ENCODE data around the gene NOTUM. TPM values are rescaled to one million over a fixed set of nuclear protein-coding genes. Genes with fewer than 3 reads are reported as not detected.

Gene NOTUM
- total RNA-seq, 1 experiment from 2014 or later = not detected

- H3K9ac ChIP-seq (ENCODE audit: low read length) = peak overlapping the region; percentile 80
- H4K20me1 ChIP-seq (ENCODE audit: low read length) = no peaks in the 10 kb centered on the region
- peak overlapping the region; percentile 80 for H3K27ac ChIP-seq (ENCODE audit: low read length)
- CTCF ChIA-PET = interaction anchor here (1.1 kb wide), 1 partner anchor 105 kb away, joined by 3 read pairs; no protein-coding TSS in a partner anchor
- H3F3A ChIP-seq (ENCODE audit: low read length, unreplicated experiment) = no peaks in the 10 kb centered on the region
- H3K4me1 ChIP-seq (ENCODE audit: insufficient read depth, low read length) = peaks cover 41% of the 10 kb centered on the region
- TSS peak; percentile 20 for BruUV-seq (replicated peaks)
- ATAC-seq (no peak), DNase-seq (no peak)
- no peaks in the 10 kb centered on the region for H3K9me2 ChIP-seq (replicated peaks; ENCODE audit: low read length)
- TF ChIP-seq EZH2 (IDR thresholded peaks at IDR 0.05; ENCODE audit: low read length, unreplicated experiment) (no peak), CTCF (conservative IDR thresholded peaks at IDR 0.05; ENCODE audit: low read depth, low read length) (no peak), EZH2phosphoT487 (IDR thresholded peaks at IDR 0.05; ENCODE audit: borderline replicate concordance, low read length) (no peak)
- peak overlapping the region; percentile 75 for H3K4me3 ChIP-seq (ENCODE audit: low read length)
- POLR2A ChIA-PET (ENCODE audit: unreplicated experiment) = interaction anchor here (0.6 kb wide), 1 partner anchor 112 kb away, joined by 3 read pairs; the partner anchor contains the start of gene DCXR
- no peaks in the 10 kb centered on the region for H3K27me3 ChIP-seq (ENCODE audit: low read length)
- peak overlapping the region; percentile 87 for H3K4me2 ChIP-seq (ENCODE audit: low read length)
- intact Hi-C loops (cut with micrococcal nuclease) = loop anchor here (5.0 kb wide), 1 partner anchor 54 kb away; the partner anchor contains the start of gene ARHGDIA
- H2AFZ ChIP-seq (ENCODE audit: low read length) = no peak overlapping the region
- no peaks in the 10 kb centered on the region for H3K9me3 ChIP-seq (ENCODE audit: low read length)
- H3K79me2 ChIP-seq (ENCODE audit: low read length) = peaks cover 73% of the 10 kb centered on the region
- peaks cover 7% of the 10 kb centered on the region; the same call in 1 of the 2 replicates for H3K36me3 ChIP-seq (ENCODE audit: low read depth, low read length)
Measured at GRCh38 chr17:81925860-81926450, 35.0 kb downstream of the NOTUM start.

DNA sequence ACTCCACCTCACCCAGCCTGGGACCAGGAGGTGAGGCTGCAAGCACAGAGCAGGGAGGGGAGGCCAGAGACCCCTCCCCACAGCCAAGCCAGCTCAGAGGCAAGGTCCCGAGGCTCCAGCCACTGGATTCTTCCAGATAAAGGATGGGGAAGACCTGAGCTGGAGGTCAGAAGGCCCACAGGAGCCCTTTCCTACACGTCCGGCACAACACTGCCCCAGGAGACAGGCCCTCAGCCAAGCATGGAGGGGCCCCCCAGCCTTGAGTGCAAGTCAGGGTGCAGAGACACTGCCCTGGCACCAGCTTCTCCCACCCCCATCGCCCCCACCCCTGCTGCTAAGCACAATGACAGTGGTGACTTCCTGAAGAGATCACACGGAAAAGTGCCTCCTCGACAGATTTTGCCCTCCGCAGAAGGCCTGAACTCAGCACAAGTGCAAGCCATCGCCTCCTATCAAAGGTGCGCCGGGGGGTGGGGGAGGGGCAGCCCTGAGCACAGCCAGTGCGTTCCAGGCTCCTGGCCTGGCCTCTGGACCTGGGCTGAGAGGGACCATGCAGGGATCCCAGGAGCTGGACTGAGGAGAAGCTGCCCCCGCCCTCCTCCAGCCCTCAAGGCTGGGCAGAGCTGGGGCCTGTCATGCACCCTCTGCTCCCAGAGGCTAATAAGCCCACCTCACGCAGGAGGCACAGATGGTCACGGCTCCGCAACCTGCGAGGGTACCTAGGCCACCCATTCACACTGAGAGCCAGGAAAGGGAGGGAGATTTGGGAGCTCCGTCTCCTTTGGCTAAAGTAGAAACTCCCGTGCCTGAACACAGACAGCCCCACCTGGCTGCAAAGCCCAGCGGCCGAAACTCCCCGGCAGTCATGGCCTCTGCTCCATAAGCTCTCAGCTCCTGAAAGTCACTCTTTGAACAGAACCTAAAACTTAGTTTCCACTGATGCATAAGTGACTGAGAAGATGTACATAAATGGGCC lies 36.1 kb downstream of the NOTUM start:
- Histone ChIP-seq H4K20me1 (ENCODE audit: low read length) (no peaks in the 10 kb centered on the region), H3K36me3 (ENCODE audit: low read depth, low read length) (peaks cover 7% of the 10 kb centered on the region; the same call in 1 of the 2 replicates), H3F3A (ENCODE audit: low read length, unreplicated experiment) (no peaks in the 10 kb centered on the region), H3K27ac (ENCODE audit: low read length) (peak overlapping the region; percentile 93; the same call in 1 of the 2 replicates), H3K9me3 (ENCODE audit: low read length) (no peaks in the 10 kb centered on the region), H3K4me3 (ENCODE audit: low read length) (no peak overlapping the region), H3K4me2 (ENCODE audit: low read length) (peak overlapping the region; percentile 95), H3K27me3 (ENCODE audit: low read length) (no peaks in the 10 kb centered on the region), H3K4me1 (ENCODE audit: insufficient read depth, low read length) (peaks cover 41% of the 10 kb centered on the region), H3K79me2 (ENCODE audit: low read length) (peaks cover 84% of the 10 kb centered on the region), H3K9me2 (replicated peaks; ENCODE audit: low read length) (no peaks in the 10 kb centered on the region), H3K9ac (ENCODE audit: low read length) (no peak overlapping the region), H2AFZ (ENCODE audit: low read length) (no peak overlapping the region)
- DNase-seq (no peak), ATAC-seq (no peak)
- TF ChIP-seq EZH2phosphoT487 (IDR thresholded peaks at IDR 0.05; ENCODE audit: borderline replicate concordance, low read length) (no peak), EZH2 (IDR thresholded peaks at IDR 0.05; ENCODE audit: low read length, unreplicated experiment) (no peak), CTCF (conservative IDR thresholded peaks at IDR 0.05; ENCODE audit: low read depth, low read length) (no peak)
- CTCF ChIA-PET = interaction anchor here (1.1 kb wide), 1 partner anchor 12 kb away, joined by 3 read pairs; no protein-coding TSS in a partner anchor
- intact Hi-C loops (cut with micrococcal nuclease) = loop anchor here (5.0 kb wide), 1 partner anchor 53 kb away; the partner anchor contains the start of gene ARHGDIA
- POLR2A ChIA-PET (ENCODE audit: unreplicated experiment) = no interaction called here
- no TSS peak for BruUV-seq (replicated peaks)
